Neural progenitor cell (in vitro differentiated cells): ENCODE measurements around the gene BIRC3.

ENCODE experiments used
- EZH2 ChIP-seq: fragments of 200-600 bp; sonication (generic); IDR thresholded peaks from 2 replicates; pipeline ENCODE4 v1.6.1; 2017; ENCODE audit warnings: antibody characterized with exemption, mild to moderate bottlenecking, moderate library complexity
- TF ChIP-seq, protein P1 (sequence below): fragments of 200-600 bp; sonication (generic); IDR thresholded peaks from 2 replicates; pipeline ENCODE4 v1.5.1; 2017; ENCODE audit warnings: antibody characterized with exemption, mild to moderate bottlenecking

DNA sequence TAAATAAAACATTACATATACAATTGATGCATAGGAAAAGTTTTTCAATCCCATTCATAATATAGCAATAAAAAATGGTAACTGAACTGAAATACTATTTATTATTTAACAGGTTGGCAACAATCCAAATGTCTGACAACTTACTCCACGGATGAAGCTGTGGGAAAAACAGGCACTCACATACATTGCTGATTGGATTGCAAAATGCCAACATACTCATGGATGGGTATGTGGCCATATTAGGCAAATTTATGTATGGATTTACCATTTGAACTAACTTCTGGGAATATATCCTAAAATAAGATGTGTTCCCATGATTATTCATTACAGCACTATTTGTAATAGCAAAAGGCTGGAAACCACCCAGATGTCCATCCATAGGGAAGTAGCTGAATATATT, 26.5 kb downstream of the BIRC3 start:
- TF ChIP-seq, protein P1, sequence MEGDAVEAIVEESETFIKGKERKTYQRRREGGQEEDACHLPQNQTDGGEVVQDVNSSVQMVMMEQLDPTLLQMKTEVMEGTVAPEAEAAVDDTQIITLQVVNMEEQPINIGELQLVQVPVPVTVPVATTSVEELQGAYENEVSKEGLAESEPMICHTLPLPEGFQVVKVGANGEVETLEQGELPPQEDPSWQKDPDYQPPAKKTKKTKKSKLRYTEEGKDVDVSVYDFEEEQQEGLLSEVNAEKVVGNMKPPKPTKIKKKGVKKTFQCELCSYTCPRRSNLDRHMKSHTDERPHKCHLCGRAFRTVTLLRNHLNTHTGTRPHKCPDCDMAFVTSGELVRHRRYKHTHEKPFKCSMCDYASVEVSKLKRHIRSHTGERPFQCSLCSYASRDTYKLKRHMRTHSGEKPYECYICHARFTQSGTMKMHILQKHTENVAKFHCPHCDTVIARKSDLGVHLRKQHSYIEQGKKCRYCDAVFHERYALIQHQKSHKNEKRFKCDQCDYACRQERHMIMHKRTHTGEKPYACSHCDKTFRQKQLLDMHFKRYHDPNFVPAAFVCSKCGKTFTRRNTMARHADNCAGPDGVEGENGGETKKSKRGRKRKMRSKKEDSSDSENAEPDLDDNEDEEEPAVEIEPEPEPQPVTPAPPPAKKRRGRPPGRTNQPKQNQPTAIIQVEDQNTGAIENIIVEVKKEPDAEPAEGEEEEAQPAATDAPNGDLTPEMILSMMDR, result no peak
- no peak for TF ChIP-seq EZH2
